Lower leg skin (tissue), 3 donors: ENCODE data around the gene PASK.

Experiments used
- POLR2A ChIP-seq, 2 donors: fragments of 450-650 bp; IDR thresholded peaks; one replicate each; pipeline ENCODE4 v1.6.1; 2016 to 2017; ENCODE audit warnings: antibody characterized with exemption in 2 of 2, mild to moderate bottlenecking in 1 of 2, moderate library complexity in 1 of 2
- TF ChIP-seq, protein P1 (sequence below), 3 donors: fragments of 450-650 bp; IDR thresholded peaks; one replicate each; pipeline ENCODE4 v1.5.1; 2016; ENCODE audit warnings: antibody characterized with exemption in 3 of 3, mild to moderate bottlenecking in 3 of 3, moderate library complexity in 2 of 3

DNA sequence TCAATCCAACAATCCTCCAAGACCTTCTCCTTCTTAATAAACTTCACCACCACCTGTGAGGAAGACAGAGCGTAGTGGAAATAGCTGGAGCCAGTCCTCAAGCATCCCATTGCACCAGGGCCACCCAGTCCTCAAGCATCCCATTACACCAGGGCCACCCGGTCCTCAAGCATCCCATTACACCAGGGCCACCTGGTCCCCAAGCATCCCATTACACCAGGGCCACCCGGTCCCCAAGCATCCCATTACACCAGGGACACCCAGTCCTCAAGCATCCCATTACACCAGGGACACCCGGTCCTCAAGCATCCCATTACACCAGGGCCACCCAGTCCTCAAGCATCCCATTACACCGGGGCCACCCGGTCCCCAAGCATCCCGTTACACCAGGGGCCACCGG lies 33.9 kb downstream of the PASK start:
- TF ChIP-seq, protein P1, sequence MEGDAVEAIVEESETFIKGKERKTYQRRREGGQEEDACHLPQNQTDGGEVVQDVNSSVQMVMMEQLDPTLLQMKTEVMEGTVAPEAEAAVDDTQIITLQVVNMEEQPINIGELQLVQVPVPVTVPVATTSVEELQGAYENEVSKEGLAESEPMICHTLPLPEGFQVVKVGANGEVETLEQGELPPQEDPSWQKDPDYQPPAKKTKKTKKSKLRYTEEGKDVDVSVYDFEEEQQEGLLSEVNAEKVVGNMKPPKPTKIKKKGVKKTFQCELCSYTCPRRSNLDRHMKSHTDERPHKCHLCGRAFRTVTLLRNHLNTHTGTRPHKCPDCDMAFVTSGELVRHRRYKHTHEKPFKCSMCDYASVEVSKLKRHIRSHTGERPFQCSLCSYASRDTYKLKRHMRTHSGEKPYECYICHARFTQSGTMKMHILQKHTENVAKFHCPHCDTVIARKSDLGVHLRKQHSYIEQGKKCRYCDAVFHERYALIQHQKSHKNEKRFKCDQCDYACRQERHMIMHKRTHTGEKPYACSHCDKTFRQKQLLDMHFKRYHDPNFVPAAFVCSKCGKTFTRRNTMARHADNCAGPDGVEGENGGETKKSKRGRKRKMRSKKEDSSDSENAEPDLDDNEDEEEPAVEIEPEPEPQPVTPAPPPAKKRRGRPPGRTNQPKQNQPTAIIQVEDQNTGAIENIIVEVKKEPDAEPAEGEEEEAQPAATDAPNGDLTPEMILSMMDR (IDR thresholded peaks at IDR 0.05): no peak
- no peak for TF ChIP-seq POLR2A (IDR thresholded peaks at IDR 0.05)
